NCI-H128 (cell line): ENCODE results near the gene FCHSD2.
"Not testable (repeated sequence)": the region's sequence is repeated elsewhere in the genome, so short reads cannot be mapped to it uniquely, and the experiment has no call there.

Experiments used
- DNase-seq: peaks from one replicate; lab custom pipeline; 2025; ENCODE audit not compliant: unreplicated experiment; lab: John Stamatoyannopoulos, UW

Gene FCHSD2

DNA sequence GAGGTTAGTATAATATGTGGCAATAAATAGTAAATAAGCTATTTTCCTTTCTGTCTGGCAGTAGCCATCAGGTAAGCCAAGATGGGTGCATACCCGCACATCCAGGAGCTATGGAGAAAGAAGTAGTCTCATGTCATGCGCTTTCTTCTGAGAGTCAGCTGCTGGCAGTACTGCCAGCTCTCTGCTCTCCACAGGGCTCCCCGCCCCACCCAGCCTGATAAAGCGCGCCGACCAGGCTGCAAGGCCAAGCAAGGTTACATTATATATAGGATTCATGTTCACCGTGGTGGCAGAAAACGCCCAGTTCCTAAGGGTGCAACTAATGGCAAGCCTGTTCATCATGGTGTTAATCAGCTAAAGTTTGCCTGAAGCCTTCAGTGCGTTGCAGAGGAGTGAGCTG, 201.7 kb downstream of the FCHSD2 start:
- DNase-seq, result no peak

- DNase-seq, result no peak
Observed at GRCh38 chr11:72939031-72939430, 203.1 kb downstream of the FCHSD2 start.

DNA sequence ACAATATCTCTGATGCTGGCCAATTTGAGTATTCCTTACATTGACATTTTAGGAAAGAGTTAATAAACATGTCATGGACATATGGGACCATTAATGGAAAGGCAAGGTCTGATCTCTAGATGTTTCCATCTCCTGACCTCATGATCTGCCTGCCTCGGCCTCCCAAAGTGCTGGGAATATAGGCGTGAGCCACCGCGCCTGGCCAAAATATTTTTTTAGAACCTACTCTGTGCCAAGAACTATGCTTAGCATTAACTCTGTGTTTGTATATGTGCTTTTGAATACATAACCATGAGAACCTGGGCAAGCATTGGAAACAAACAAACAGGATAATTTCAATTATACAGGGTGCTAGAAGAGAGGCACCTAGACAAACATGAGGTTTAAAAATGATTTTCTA, 204.7 kb downstream of the FCHSD2 start:
- DNase-seq, result no peak

GRCh38 chr11:72935700-72936099, 206.4 kb downstream of the FCHSD2 start:
- DNase-seq, result no peak

- no peak for DNase-seq
Observed at GRCh38 chr11:72932132-72932570, 210.0 kb downstream of the FCHSD2 start.

DNA sequence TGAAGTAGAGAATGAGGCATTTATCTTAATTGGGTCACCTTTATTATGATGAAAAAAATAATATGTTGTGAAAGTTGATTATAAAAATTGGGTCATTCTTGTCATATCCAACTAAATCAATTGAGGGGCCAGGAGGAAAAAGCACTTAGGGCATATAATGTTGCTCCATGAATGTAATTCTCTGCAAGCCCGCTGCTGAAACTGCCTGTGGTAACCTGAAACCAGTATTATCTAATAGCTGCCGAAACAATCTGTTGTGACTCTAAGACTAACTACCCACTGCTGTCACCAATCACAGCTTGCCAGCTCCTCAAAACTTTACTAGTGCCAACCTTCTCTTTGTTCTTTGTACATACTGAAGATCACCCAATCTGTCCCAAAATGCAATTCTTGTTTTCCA, 212.1 kb downstream of the FCHSD2 start:
- no peak for DNase-seq

DNA sequence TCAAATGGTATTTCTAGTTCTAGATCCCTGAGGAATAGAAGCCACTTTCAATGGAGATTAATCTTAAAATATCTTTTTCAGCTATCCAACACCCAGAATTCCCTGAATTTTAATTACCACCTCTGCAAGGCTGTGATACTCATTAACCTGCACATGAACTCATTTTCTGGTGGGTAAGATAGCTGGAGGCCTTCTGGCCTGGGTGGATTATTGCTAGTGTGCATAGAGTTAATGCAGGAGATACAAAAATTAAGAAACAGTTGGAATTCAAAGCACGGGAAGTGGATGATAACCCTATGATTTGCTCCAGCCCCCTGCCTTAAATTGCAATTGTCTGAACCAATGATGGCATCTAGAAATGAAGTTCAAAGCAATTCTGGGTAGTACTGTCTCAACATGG, 212.9 kb downstream of the FCHSD2 start:
- DNase-seq, result no peak

DNA sequence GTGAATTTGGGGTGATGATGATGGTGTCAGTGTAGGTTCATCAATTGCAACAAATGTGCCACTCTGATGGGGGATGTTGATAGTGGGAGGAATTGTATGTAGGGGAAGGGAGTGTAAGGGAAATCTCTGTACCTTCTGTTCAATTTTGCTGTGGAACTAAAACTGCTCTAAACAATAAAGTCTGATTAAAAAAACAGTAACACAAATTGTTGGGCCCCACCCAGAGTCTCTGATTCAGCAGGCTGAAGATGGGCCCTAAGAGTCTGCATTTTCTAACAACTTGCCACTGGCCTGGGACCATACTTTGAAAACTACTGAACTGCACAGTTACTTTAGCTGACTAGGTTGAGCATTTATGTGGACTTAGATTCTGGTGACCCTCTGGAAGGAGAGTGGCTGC, 214.7 kb downstream of the FCHSD2 start:
- DNase-seq, result no peak

GRCh38 chr11:72926076-72926475, 216.0 kb downstream of the FCHSD2 start:
- no peak for DNase-seq

DNA sequence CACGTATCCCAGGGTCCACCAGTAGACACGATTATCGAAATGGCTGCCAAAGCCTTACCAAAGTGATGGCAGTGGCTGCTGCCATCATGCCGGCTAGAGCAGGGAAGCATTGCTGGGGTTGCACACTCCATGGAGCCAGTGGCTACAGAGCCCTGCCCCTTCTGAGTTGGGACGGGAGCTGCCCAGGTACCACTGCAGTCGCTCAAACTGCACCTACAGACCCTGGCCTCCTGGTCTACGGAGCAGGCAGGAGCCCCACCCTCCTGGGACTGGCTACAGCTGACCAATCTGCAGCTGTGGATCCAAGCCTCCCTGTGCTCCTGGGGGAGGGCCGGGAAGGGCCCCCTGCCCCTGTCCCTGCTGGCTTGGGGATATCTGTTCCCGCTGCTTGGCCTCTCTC, 216.5 kb downstream of the FCHSD2 start:
- no peak for DNase-seq

DNA sequence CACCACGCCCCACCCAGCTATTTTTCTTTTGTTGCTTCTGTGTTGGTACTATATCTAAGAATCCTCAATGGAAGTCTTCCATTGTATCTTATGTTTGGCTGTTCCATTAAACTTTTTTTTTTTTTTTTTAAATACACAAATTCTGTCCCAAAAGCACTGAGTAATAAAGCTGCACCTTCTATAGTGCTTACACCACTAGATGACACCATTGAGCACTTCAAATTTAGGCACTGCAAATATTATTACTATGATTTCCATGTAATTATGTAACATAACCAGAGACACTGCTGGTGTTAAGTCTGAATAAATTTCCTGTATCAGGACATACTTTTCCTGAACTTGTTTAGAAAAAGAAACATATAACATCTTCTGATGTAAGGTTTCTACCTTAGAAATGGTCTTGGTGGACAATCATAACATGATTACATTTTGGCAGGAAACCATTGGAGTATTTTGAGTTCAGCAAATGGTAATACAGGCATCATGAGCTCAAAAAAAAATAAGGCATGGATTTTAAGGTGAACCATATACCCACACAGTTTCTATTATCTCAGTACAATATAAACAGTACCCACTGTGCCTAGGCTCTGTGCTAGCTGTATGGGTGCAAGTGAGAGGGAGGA, 217.4 kb downstream of the FCHSD2 start:
- no peak for DNase-seq

DNA sequence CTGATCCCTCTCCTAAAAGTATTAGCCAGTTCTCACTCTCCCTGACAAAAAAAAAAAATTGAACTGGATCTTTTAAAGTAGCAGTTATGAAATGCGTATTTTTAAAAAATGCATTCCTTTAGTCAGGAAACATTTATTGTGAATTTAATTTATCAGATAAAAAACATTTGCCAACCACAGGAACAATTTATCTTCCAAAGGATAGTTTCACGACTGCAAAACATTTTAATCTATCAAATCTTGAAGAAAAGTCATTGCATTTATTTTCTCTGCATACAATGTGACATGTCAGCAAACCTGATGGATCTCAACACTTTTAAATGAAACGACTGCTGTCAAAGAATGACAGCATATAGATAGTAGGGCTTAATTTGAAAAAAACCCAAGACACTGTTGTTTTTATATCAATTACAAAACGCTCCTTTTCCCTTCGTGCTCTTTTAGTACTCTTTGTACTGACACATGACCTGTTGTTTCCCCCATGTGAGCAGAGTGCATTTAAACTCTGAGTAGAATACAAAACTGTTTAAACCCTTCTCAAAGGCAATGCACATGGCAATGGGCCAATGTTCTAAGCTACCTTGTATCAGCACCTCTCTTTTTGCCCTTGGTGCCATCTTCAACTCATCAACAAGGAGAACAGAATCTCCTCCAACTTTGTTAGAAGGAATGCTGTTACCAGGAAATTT, 220.9 kb downstream of the FCHSD2 start:
- DNase-seq, result no peak

DNA sequence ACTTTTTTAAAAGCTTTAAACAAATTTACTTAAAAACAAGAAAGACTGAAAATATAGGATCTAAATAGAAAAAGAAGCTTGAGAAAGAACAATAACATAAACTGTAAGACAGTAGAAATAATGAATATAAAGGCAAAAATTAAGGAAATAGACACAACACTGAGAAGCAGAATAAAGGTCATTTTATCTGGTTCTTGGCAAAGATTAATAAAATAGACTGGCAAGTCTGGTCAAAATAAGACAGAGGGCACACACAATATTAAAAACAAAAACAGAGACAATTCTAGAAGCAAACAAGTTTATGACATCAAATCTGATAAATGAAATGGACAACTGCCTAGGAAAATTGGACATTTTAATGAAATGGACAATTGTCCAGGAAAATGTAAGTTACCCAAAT, 222.1 kb downstream of the FCHSD2 start:
- no peak for DNase-seq

- DNase-seq, result no peak
Observed at GRCh38 chr11:72918851-72919250, 223.3 kb downstream of the FCHSD2 start.

- DNase-seq, result no peak
Observed at GRCh38 chr11:72912253-72912652, 229.9 kb downstream of the FCHSD2 start.

DNA sequence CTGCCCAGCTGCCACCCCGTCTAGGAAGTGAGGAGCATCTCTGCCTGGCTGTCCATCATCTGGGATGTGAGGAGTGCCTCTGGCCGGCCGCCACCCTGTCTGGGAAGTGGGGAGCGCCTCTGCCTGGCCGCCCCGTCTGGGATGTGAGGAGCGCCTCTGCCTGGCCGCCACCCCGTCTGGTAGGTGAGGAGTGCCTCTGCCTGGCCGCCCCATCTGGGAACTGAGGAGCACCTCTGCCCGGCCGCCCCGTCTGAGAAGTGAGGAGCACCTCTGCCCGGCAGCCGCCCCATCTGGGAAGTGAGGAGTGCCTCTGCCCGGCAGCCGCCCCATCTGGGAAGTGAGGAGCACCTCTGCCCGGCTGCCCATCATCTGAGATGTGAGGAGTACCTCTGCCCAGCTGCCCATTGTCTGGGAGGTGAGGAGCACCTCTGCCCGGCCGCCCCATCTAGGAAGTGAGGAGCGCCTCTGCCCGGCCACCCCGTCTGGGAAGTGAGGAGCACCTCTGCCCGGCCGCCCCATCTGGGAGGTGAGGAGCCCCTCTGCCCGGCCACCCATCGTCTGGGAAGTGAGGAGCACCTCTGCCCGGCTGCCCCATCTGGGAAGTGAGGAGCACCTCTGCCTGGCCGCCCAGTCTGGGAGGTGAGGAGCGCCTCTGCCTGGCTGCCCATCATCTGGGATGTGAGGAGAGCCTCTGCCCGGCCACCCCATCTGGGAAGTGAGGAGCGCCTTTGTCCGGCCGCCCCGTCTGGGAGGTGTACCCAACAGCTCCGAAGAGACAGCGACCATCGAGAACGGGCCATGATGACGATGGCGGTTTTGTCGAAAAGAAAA, 232.3 kb downstream of the FCHSD2 start:
- not testable (repeated sequence) for DNase-seq

DNA sequence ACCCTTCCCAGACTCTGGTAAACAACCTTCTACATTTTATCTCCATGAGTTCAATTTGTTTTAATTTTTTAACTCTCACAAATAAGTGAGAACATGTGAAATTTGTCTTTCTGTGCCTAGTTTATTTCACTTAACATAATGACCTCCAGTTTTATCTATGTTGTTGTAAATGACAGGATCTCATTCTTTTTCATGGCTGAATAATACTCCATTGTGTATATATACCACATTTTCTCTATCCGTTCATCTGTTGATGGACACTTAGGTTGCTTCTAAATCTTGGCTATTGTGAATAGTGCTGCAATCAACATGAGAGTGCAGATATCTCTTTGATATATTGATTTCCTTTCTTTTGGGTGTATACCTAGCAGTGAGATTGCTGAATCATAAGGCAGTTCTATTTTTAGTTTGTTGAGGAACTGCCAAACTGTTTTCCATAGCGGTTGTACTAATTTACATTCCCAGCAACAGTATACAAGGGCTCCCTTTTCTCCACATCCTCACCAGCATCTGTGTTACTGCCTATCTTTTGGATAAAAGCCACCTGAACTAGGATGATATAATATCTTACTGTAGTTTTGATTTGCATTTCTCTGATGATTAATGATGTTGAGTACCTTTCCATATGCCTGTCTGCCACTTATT, 234.0 kb downstream of the FCHSD2 start:
- DNase-seq, result no peak

- DNase-seq, result no peak
Observed at GRCh38 chr11:72904016-72904415, 238.1 kb downstream of the FCHSD2 start.

GRCh38 chr11:72901374-72901773, 240.7 kb downstream of the FCHSD2 start:
- no peak for DNase-seq

DNA sequence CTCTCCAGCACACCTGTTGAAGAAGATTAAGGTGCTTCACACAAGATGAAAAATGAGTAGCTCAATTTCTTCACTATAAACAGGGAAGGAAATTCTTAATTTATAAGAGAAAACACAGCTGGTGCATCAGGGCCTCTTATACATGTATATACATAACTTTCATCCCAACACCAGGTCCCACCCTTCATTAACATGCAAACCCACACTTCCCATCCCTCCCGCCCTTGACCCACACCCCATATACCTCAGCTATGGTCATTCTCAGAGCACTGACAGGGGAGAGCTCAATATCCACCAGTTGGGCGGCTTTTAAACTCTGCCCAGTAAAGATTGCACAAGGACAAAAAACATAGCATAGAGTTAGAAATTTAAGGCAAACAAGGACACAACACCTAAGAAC, 242.1 kb downstream of the FCHSD2 start:
- no peak for DNase-seq

DNA sequence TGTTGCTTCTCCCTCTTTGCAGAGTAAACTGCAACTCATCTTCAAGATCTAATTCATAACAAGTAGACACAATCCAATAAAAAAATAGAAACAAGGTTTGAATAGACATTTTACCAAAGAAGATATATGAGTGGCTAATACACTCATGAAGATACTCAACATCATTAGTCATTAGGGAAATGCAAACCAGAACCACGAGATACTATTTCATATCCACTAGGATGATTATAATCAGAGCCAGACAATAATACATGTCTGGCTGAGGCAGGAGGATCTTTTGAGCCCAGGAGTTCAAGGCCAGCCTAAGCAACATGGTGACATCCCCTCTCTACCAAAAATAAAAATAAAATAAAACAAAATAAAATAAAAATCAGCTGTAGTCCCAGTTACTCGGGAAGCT, 242.9 kb downstream of the FCHSD2 start:
- DNase-seq, result no peak

DNA sequence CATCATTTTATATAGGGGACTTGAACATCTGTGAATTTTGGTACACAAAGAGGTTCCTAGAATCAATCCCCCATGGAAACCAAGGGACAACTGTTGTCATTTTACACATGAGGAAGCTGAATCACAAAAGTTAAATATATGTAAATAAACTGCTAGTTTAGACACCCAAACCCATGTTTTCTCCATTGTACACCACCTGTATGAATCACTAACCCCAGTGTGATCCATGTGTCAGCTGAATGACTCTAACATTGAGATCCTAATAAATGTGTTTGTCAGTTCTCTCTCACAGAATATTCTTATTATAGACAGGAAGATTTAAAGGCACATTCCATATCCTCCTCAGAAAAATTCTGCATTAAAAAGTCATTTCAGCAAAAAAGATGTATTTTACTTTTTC, 244.6 kb downstream of the FCHSD2 start:
- DNase-seq, result no peak
